K562 (cell line): ENCODE results near the gene CDC42BPB.

Experiments
- ELF1 ChIP-seq: fragments of 200-800 bp; sonication (Bioruptor generic); IDR thresholded peaks from 2 replicates; pipeline ENCODE4 v1.6.1; 2016; ENCODE audit warnings: missing genetic modification characterization, missing compliant biosample characterization
- KDM1A ChIP-seq, 2 experiments: fragments of 450-650 bp; IDR thresholded peaks; 2 replicates each; pipeline ENCODE4 v1.6.1; 2016; ENCODE audit warnings: mild to moderate bottlenecking in 2 of 2
- MYC ChIP-seq, 2 experiments: fragments of 250-450 bp in 1 of 2; sonication (Bioruptor Pico) in 1 of 2; IDR thresholded peaks; 2 replicates each; pipeline versions ENCODE4 v1.5.1 to v1.6.1; 2012 to 2021; ENCODE audit warnings: low read depth in 2 of 2, borderline replicate concordance in 1 of 2, improper control_type of control experiment in 1 of 2, low read length in 1 of 2, mild to moderate bottlenecking in 1 of 2, moderate library complexity in 1 of 2
- TAF9B ChIP-seq: fragments of 450-650 bp; IDR thresholded peaks from 2 replicates; pipeline ENCODE4 v1.6.1; 2018; ENCODE audit warnings: mild to moderate bottlenecking; ENCODE audit not compliant: partially characterized antibody
- ZNF175 ChIP-seq: fragments of 200-800 bp; sonication (Bioruptor generic); IDR thresholded peaks from 2 replicates; pipeline ENCODE4 v1.6.1; 2016; ENCODE audit warnings: low read depth, mild to moderate bottlenecking, missing genetic modification characterization, missing compliant biosample characterization
- ZNF830 ChIP-seq: fragments of 250-450 bp; sonication (Bioruptor Pico); IDR thresholded peaks from 2 replicates; pipeline ENCODE4 v1.5.0; 2021; ENCODE audit warnings: mild to moderate bottlenecking
- ZSCAN29 ChIP-seq: fragments of 450-650 bp; IDR thresholded peaks from 2 replicates; pipeline ENCODE4 v1.6.1; 2017
- TF ChIP-seq, protein P1 (sequence below): fragments of 450-650 bp; formaldehyde crosslinking; IDR thresholded peaks from 2 replicates; pipeline ENCODE4 v1.4.0; 2020; ENCODE audit warnings: mild to moderate bottlenecking, moderate library complexity
- TF ChIP-seq, protein P2 (sequence below), 2 experiments: fragments of 450-650 bp in 1 of 2; sonication (generic) in 1 of 2; formaldehyde crosslinking in 1 of 2; IDR thresholded peaks; 2 replicates each; pipeline versions ENCODE4 v1.7.1 to v1.9.0; 2016 to 2022; ENCODE audit warnings: inconsistent platforms in 1 of 2, mild to moderate bottlenecking in 1 of 2, missing genetic modification reagents in 1 of 2
- TF ChIP-seq, protein P3 (sequence below): fragments of 450-650 bp; formaldehyde crosslinking; IDR thresholded peaks from 2 replicates; pipeline ENCODE4 v1.4.0; 2022; ENCODE audit warnings: missing genetic modification characterization

DNA sequence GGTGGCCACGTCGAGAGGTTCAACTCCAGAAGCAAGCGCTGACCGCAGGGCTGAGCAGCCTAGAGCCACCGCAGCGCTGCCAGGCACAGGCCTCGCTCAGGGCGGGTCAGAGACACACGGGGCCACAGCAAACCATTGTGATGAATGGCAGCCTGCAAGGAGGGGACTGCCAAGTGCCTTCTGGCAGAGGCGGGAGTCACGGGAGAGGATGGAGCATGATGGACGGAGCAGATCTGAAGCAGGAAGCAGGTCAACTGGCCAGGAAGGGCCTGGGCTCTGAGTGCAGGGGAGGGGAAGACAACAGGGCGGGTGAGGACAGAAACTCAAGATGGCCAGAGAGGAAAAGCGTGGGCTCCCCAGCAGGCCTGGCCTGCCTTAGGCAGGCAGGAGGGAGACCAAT is 49.8 kb downstream of the CDC42BPB start:
- TF ChIP-seq ZNF175 (CRISPR knock-in tag) (no peak), MYC (IDR thresholded peaks at IDR 0.05; ENCODE audit: low read depth, low read length) (no peak), MYC (CRISPR knock-in tag; IDR thresholded peaks at IDR 0.05; ENCODE audit: borderline replicate concordance, low read depth) (no peak), ZNF830 (no peak), ELF1 (tag) (no peak), TAF9B (no peak), KDM1A (IDR thresholded peaks at IDR 0.05) (no peak), ZSCAN29 (no peak)
- TF ChIP-seq, protein P1, sequence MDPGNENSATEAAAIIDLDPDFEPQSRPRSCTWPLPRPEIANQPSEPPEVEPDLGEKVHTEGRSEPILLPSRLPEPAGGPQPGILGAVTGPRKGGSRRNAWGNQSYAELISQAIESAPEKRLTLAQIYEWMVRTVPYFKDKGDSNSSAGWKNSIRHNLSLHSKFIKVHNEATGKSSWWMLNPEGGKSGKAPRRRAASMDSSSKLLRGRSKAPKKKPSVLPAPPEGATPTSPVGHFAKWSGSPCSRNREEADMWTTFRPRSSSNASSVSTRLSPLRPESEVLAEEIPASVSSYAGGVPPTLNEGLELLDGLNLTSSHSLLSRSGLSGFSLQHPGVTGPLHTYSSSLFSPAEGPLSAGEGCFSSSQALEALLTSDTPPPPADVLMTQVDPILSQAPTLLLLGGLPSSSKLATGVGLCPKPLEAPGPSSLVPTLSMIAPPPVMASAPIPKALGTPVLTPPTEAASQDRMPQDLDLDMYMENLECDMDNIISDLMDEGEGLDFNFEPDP (CRISPR knock-in tag): no peak
- TF ChIP-seq, protein P2, sequence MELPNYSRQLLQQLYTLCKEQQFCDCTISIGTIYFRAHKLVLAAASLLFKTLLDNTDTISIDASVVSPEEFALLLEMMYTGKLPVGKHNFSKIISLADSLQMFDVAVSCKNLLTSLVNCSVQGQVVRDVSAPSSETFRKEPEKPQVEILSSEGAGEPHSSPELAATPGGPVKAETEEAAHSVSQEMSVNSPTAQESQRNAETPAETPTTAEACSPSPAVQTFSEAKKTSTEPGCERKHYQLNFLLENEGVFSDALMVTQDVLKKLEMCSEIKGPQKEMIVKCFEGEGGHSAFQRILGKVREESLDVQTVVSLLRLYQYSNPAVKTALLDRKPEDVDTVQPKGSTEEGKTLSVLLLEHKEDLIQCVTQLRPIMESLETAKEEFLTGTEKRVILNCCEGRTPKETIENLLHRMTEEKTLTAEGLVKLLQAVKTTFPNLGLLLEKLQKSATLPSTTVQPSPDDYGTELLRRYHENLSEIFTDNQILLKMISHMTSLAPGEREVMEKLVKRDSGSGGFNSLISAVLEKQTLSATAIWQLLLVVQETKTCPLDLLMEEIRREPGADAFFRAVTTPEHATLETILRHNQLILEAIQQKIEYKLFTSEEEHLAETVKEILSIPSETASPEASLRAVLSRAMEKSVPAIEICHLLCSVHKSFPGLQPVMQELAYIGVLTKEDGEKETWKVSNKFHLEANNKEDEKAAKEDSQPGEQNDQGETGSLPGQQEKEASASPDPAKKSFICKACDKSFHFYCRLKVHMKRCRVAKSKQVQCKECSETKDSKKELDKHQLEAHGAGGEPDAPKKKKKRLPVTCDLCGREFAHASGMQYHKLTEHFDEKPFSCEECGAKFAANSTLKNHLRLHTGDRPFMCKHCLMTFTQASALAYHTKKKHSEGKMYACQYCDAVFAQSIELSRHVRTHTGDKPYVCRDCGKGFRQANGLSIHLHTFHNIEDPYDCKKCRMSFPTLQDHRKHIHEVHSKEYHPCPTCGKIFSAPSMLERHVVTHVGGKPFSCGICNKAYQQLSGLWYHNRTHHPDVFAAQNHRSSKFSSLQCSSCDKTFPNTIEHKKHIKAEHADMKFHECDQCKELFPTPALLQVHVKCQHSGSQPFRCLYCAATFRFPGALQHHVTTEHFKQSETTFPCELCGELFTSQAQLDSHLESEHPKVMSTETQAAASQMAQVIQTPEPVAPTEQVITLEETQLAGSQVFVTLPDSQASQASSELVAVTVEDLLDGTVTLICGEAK (IDR thresholded peaks at IDR 0.05): no peak
- TF ChIP-seq, protein P2 (CRISPR knock-in tag; IDR thresholded peaks at IDR 0.05): no peak
- TF ChIP-seq, protein P3, sequence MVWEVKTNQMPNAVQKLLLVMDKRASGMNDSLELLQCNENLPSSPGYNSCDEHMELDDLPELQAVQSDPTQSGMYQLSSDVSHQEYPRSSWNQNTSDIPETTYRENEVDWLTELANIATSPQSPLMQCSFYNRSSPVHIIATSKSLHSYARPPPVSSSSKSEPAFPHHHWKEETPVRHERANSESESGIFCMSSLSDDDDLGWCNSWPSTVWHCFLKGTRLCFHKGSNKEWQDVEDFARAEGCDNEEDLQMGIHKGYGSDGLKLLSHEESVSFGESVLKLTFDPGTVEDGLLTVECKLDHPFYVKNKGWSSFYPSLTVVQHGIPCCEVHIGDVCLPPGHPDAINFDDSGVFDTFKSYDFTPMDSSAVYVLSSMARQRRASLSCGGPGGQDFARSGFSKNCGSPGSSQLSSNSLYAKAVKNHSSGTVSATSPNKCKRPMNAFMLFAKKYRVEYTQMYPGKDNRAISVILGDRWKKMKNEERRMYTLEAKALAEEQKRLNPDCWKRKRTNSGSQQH (CRISPR knock-in tag): no peak
